GM23338 (cell line): ENCODE measurements around the gene HLCS.

Experiments used
- EZH2phosphoT487 ChIP-seq: fragments of 200-600 bp; sonication (generic); IDR thresholded peaks from one replicate; pipeline ENCODE4 v1.8.1; 2018; ENCODE audit warnings: antibody characterized with exemption; ENCODE audit not compliant: unreplicated experiment
- POLR2AphosphoS5 ChIP-seq: IDR thresholded peaks from 2 replicates; pipeline ENCODE4 v1.6.1; 2016; ENCODE audit warnings: antibody characterized with exemption, low read depth
- TF ChIP-seq, protein P1 (sequence below): IDR thresholded peaks from one replicate; pipeline ENCODE4 v1.6.1; 2018; ENCODE audit warnings: antibody characterized with exemption; ENCODE audit not compliant: unreplicated experiment
- TF ChIP-seq, protein P2 (sequence below), 2 experiments: fragments of 200-600 bp in 1 of 2; sonication (generic) in 1 of 2; conservative IDR thresholded peaks; 2 replicates each; pipeline versions ENCODE4 v1.5.1 to v1.6.1; 2016 to 2017; ENCODE audit warnings: antibody characterized with exemption in 2 of 2, low read depth in 2 of 2, mild to moderate bottlenecking in 2 of 2, moderate library complexity in 1 of 2
- TF ChIP-seq, protein P3 (sequence below): IDR thresholded peaks from 2 replicates; pipeline ENCODE4 v1.6.1; 2016; ENCODE audit warnings: antibody characterized with exemption

DNA sequence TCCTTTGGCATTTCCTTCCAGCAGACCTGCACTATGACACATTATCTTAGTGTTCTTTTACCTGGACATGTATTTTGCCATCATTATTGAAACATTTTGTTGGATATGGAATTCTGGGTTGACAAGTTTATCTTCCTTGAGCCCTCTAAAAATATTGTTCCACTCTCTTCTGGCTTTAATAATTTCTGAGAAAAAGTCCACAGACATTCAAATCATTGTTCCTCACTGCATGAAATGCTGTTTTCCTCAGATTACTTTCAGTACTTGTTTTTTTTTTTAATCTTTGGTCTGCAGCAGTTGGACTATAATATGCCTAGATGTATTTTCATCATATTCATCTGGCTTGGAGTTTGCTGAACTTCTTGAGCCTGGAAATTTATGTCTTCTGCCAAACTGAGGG lies 88.7 kb downstream of the HLCS start:
- TF ChIP-seq POLR2AphosphoS5 (no peak), EZH2phosphoT487 (no peak)
- TF ChIP-seq, protein P1, sequence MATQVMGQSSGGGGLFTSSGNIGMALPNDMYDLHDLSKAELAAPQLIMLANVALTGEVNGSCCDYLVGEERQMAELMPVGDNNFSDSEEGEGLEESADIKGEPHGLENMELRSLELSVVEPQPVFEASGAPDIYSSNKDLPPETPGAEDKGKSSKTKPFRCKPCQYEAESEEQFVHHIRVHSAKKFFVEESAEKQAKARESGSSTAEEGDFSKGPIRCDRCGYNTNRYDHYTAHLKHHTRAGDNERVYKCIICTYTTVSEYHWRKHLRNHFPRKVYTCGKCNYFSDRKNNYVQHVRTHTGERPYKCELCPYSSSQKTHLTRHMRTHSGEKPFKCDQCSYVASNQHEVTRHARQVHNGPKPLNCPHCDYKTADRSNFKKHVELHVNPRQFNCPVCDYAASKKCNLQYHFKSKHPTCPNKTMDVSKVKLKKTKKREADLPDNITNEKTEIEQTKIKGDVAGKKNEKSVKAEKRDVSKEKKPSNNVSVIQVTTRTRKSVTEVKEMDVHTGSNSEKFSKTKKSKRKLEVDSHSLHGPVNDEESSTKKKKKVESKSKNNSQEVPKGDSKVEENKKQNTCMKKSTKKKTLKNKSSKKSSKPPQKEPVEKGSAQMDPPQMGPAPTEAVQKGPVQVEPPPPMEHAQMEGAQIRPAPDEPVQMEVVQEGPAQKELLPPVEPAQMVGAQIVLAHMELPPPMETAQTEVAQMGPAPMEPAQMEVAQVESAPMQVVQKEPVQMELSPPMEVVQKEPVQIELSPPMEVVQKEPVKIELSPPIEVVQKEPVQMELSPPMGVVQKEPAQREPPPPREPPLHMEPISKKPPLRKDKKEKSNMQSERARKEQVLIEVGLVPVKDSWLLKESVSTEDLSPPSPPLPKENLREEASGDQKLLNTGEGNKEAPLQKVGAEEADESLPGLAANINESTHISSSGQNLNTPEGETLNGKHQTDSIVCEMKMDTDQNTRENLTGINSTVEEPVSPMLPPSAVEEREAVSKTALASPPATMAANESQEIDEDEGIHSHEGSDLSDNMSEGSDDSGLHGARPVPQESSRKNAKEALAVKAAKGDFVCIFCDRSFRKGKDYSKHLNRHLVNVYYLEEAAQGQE: no peak
- TF ChIP-seq, protein P2, sequence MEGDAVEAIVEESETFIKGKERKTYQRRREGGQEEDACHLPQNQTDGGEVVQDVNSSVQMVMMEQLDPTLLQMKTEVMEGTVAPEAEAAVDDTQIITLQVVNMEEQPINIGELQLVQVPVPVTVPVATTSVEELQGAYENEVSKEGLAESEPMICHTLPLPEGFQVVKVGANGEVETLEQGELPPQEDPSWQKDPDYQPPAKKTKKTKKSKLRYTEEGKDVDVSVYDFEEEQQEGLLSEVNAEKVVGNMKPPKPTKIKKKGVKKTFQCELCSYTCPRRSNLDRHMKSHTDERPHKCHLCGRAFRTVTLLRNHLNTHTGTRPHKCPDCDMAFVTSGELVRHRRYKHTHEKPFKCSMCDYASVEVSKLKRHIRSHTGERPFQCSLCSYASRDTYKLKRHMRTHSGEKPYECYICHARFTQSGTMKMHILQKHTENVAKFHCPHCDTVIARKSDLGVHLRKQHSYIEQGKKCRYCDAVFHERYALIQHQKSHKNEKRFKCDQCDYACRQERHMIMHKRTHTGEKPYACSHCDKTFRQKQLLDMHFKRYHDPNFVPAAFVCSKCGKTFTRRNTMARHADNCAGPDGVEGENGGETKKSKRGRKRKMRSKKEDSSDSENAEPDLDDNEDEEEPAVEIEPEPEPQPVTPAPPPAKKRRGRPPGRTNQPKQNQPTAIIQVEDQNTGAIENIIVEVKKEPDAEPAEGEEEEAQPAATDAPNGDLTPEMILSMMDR (conservative IDR thresholded peaks at IDR 0.05; ENCODE audit: low read depth in 2 of 2): no peak
- TF ChIP-seq, protein P3, sequence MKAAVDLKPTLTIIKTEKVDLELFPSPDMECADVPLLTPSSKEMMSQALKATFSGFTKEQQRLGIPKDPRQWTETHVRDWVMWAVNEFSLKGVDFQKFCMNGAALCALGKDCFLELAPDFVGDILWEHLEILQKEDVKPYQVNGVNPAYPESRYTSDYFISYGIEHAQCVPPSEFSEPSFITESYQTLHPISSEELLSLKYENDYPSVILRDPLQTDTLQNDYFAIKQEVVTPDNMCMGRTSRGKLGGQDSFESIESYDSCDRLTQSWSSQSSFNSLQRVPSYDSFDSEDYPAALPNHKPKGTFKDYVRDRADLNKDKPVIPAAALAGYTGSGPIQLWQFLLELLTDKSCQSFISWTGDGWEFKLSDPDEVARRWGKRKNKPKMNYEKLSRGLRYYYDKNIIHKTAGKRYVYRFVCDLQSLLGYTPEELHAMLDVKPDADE: no peak
